SH-SY5Y (cell line): Measurements from ENCODE around the gene NGEF.

Experiments
- GATA2 ChIP-seq: IDR thresholded peaks from 2 replicates; pipeline ENCODE4 v1.6.1; 2011; ENCODE audit warnings: mild to moderate bottlenecking, low read depth, low read length
- GATA3 ChIP-seq: IDR thresholded peaks from 2 replicates; pipeline ENCODE4 v1.6.1; 2011; ENCODE audit warnings: low read depth, mild to moderate bottlenecking, low read length, moderate library complexity

- no peak for TF ChIP-seq GATA2
- no peak for TF ChIP-seq GATA3
Observed at GRCh38 chr2:233060501-233060979, 47.5 kb upstream of the NGEF start.
